ENCODE data around the gene SF3B4.
"Not testable (repeated sequence)": the region's sequence is repeated elsewhere in the genome, so short reads cannot be mapped to it uniquely, and the experiment has no call there.

Gene SF3B4

GRCh38 chr1:149931212-149931790 is 3.7 kb upstream of the SF3B4 start:
- DNase-seq, result no peak

- DNase-seq, result no peak
Observed at GRCh38 chr1:149929856-149930255, 2.3 kb upstream of the SF3B4 start.

GRCh38 chr1:149928401-149928724 is 760 bp upstream of the SF3B4 start:
- DNase-seq, result no peak

GRCh38 chr1:149927056-149927562 is 494 bp downstream of the SF3B4 start:
- no peak for DNase-seq

GRCh38 chr1:149926296-149926695 is 1.3 kb downstream of the SF3B4 start:
- DNase-seq, result no peak

- no peak for DNase-seq
Observed at GRCh38 chr1:149925751-149926150, 1.9 kb downstream of the SF3B4 start.

GRCh38 chr1:149925345-149925744 is 2.3 kb downstream of the SF3B4 start:
- no peak for DNase-seq

- no peak for DNase-seq
Observed at GRCh38 chr1:149923626-149924025, 4.0 kb downstream of the SF3B4 start.

- peak; percentile 82 for DNase-seq
Observed at GRCh38 chr1:149917571-149918144, 9.9 kb downstream of the SF3B4 start, which contains the start of gene SV2A. SV2A (minus strand) TSS chr1:149917844; CDS start chr1:149913840, 4,004 bp downstream.

GRCh38 chr1:149916898-149917252 is 10.7 kb downstream of the SF3B4 start:
- no peak for DNase-seq

GRCh38 chr1:149916193-149916897 is 11.3 kb downstream of the SF3B4 start:
- DNase-seq, result no peak

GRCh38 chr1:149915429-149916192 is 12.0 kb downstream of the SF3B4 start:
- no peak for DNase-seq

- DNase-seq, result no peak
Observed at GRCh38 chr1:149914545-149914944, 13.1 kb downstream of the SF3B4 start.

- no peak for DNase-seq
Observed at GRCh38 chr1:149906570-149907075, 21.0 kb downstream of the SF3B4 start.

GRCh38 chr1:149903836-149904491 is 23.6 kb downstream of the SF3B4 start:
- no peak for DNase-seq

GRCh38 chr1:149899460-149900284 is 27.9 kb downstream of the SF3B4 start, which contains the start of gene BOLA1:
BOLA1 (plus strand) TSS chr1:149899568; CDS start chr1:149900060, 492 bp downstream.
- peak; percentile 89 for DNase-seq

GRCh38 chr1:149896575-149896974 is 31.0 kb downstream of the SF3B4 start:
- DNase-seq, result no peak

- no peak for DNase-seq
Observed at GRCh38 chr1:149888999-149889289, 38.7 kb downstream of the SF3B4 start.

- DNase-seq, result peak; percentile 82
Observed at GRCh38 chr1:149888247-149888998, 39.2 kb downstream of the SF3B4 start.

GRCh38 chr1:149887456-149888246 is 40.0 kb downstream of the SF3B4 start:
- peak; percentile 93 for DNase-seq

- not testable (repeated sequence) for DNase-seq
Observed at GRCh38 chr1:149887196-149887455, 40.5 kb downstream of the SF3B4 start.
